NK-92 treated with Interleukin-12 subunit alpha and Interleukin-12 subunit beta, amount 100 ng/mL, for 24 hours (cell line): ENCODE results near the gene AURKA.
"Not testable (repeated sequence)": the region's sequence is repeated elsewhere in the genome, so short reads cannot be mapped to it uniquely, and the experiment has no call there.

Experiments used
- DNase-seq: peaks from one replicate; lab custom pipeline; 2025; lab: John Stamatoyannopoulos, UW

The AURKA gene

DNA sequence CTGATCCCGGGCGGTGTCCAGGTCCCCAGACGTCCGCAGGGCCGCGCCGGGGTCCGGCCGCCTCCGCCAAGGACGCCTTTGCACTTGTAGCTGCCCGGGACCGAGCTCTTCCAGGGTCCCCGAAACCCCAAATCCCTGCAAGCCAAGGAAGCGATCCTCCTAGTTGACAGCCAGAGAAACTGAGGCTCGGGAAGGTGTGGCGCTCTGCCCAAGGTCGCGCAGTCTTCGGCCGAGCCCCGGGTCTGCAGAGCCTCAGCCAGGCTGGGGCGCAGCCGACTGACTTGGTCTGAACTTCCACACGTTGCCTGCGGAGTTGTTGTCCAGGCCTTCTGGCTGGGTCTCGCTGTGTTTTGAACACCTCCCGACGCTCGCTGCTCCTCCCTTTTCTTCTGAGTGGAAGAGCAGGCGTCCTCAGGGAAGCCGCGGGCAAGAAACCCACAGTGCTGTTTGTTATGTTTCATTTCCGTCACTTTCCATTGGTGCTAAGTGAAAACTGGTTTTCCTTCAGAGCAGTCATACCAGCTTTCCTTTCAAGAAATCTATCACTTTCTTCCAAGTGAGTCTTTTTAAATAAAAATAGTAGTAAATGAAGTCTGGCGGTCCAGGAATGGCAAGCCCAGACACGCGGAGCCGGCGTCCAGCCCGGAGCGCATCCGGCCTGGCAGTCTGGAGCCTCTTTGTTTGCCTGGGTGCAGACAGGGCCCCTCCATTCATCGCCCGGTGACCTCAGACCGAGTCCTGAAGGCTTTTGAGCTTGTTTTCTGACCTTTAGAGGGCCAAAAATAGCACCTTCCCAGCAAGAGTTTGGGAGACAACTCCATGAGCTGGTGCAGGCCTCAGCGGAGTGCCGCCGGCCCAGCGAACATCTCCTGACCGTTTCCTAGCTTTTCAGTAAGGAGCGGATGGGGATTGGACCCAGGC lies 32.5 kb downstream of the AURKA start:
- no peak for DNase-seq

DNA sequence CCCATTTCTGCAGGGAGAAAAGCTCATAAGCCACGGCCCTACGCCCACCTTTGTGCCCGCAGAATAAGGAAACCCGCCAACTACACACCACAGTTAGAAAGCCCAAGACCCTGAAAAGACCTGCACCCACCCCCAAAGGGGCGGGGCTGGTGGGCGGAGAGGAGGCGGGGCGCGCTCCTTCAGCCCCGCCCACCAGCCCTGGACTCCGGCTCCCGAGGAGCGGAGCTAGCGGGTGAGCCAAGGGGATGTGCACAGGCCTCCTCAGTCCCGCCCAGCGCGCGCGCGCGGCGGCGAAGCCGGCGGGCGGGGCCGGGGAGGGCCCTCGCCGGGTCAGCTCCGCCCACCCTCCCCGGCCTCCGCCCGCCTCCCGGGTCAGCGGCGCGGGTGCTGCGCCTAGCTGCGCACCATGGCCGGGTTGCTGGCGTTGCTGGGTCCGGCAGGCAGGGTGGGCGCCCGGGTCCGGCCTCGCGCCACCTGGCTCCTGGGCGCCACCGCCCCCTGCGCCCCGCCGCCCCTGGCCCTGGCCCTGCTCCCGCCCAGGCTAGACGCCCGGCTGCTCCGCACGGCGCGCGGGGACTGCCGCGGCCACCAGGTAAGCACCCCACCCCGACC lies 33.3 kb downstream of the AURKA start, which contains the start of gene FAM210B:
Gene FAM210B, plus strand, starts transcription at position 375 of the 612 bp plus-strand sequence. Its CDS starts 32 bp downstream, at position 407.
- no peak for DNase-seq

DNA sequence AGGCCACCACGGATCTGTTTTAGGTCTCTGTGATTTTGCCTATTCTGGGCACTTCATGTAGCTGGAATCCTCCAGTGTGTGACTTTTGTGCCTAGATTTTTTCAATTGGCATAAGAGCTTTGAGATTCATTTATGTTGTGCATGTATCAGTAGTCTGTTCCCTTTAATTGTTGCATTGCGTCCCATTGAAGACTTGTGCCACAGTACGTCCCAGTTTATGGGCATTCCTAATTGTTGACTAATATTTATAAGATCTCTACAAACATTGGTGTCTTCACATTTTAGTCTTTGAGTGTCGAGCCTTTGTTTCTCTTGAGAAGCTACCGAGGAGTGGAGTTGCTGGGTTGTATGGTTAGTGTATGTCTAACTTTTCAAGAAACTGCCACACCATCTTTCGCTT lies 33.9 kb downstream of the AURKA start:
- DNase-seq: no peak

DNA sequence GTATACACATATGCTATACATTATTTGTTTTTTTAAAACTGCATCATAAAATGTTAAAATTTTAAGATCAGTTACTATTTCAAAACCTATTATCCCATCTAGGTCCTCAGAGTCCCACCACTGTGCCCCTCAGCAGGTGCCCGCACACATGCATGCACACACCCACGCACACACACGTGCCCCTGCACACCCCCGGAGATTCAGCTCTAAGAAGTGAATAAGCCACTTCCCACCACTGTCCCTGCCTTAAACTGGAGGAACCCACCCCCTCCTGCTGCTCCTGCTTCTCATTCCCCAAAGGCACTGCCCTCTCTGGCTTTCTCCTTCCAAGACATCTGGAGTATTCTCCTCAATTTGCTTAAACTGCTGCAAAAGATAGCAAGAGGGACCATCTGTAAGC lies 38.7 kb downstream of the AURKA start:
- DNase-seq: no peak

DNA sequence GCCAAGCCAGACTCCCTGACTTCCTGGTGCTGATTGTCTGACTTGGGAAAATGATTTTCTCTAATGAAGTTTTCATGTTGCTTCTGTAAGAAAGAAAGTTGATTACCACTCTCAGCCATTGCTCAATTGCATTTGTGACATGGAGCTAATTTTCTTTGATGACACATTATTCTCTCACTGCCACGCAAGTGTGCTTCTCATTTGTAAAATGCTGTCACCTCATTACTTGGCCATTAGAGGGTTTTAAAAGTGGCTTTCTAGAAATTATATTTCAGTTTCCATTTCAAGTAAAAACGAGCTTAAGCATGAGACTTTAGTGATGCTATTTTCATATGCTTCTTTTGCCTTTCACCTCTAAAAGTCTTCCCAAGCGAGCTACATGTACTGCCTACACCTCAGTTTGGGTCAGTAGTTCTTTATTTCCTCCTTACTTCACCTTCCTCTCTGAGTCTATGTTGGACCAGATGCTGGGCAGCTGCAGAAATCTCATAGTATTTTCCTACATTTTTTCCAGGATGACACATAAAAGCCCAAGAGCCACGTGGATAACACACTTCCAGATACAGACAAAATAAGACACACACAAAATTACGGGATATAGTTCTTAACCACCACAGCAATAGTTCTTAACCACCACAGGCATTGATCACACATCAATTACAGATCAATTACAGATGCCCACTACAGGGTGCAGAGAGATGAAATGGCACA lies 39.5 kb downstream of the AURKA start:
- no peak for DNase-seq

DNA sequence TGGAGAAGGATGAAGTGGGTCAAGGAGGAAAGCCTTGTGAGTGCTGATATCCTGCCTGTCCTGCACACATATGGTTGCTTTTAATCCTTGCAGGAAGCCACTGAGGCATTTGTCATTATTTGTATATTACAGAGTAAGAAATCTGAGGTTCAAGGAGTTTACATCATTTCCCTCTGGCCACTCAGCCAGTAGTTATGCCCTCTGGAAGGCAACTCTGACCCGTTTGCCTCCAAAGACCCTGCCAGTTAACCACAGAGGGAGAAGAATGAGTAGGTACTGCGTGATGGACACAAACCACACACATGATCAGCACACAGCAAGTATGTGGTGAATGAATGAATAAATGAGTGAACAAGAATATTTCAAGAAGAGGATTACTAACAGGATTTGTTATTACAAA lies 41.2 kb downstream of the AURKA start:
- DNase-seq: no peak

DNA sequence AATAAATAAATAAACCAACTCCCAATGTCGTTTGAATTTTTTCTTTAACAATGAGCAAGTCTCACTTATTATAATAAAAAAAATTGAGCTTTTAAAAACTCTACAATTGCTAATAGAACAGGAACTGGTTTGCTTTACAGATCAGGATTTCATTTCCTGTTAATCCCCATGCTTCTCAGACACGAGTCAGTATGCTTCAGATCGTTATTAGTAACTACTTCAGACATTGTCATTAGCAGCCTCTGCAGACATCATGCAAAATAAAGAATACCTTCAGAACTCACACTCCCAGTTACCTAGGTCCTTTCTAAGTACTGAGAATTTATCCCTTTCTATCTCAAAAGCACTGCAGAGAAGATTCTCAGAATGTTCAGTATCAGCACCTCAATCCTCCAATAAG lies 43.3 kb downstream of the AURKA start:
- DNase-seq: no peak

DNA sequence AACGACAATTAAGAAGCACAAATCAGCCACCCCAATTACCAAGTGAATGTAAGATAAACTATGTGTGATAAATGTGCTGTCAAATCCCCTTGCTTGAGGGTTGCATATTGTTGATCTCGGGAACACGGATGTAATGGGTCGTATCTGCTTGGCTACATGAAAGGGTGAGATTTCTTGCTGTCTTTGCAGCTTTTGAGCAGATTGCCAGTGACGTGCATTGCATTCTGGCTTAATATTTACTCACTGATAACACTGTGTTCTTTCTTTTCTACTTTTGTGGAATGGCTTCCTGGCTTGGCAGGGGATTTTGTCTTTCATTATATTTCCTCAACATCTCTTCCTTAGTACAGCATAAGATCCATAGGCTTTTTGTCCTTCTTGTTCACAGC lies 43.7 kb downstream of the AURKA start:
- no peak for DNase-seq

DNA sequence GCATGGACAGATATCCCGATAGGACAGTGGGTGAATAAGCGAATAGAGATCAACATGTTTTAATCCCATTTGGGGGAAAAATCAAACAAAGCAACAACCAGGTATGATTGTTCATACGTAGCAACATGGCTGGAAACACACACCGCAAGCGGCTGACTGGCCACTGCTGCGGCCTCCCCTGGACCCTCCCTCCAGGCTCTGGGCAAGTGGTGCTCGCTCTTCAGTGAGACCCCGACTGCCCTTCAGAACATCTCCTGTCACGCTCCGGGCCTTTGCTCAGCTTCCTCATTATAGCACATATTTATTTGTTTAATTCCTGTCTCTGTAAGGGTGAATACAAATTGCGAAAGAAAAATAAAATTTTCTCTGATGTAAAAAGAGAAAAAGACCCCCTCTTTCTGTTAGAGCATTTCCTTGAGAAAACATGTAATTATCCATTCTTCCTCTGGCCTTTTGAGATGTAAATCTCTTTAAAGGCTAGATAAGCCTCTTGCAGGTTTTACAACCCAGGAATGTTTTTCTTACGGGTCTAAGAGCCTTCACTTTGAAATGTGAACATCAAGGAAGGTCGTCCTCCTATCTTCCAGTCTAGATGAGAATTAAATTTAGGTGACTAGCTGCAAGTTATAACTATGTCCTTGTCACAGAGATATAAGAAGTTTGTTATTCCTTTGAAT lies 44.2 kb downstream of the AURKA start:
- DNase-seq: no peak

DNA sequence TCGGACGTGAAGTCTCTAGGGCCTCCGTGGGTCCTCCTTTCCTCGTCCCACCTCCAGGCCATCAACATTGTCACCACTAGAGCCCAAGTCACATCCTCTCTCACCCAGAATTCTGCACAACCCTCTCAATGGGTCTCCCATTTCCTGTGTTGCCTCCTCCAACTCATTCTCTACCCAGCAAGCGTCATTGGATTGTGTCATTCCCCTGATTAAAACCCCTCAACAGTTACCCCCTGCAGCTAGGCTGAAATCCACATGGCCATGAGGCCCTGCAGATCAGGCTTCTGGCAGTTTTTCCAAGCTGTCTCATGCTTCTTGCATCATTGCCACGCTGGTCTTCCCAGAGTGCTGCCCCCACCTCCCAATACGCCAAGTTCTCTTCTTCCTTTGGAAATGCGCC lies 46.1 kb downstream of the AURKA start:
- DNase-seq: no peak

DNA sequence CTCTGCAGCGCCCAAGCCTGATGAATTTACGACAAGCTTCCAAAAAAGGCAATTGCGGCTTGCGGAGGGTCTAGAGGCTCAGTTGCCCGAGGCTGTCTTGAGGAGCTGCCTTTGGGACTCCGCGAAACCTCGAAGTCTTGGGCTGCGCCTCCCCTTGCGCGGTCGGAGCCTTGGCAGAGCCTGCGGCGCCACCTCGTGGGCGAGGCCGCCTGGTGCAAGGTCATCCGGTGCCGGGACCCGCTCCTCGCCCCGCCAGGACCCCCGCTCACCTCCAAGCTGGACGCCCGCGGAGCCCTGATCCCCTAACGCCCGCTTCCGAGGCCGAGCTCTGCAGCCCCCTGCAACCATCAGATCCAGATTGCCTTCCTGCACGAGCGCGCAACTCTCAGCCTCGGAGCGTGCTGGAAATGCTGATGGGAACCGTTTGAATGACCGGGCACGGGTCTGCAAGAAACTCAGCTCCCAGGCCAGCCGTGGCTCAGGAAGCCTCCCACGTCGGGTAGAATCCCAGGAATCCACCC lies 48.1 kb downstream of the AURKA start:
- no peak for DNase-seq

DNA sequence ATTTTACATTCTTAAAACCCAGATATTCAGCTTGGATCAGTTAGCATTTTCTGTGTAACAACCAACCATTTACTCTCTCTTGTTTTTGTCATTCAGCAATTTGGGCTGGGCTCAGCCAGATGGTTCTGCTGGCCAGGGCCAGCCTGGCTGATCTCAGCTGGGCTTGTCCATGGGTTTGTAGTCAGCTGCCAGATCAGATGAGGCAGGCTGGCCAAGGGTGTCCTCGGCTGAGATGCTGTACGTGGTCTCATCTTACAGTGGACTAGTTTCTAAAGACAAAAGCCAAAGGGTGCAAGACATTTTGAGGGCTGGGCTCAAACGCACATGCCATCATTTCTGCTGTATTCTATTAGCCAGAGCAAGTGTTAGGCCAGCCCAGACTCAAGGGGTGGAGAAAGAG lies 49.2 kb downstream of the AURKA start:
- no peak for DNase-seq

DNA sequence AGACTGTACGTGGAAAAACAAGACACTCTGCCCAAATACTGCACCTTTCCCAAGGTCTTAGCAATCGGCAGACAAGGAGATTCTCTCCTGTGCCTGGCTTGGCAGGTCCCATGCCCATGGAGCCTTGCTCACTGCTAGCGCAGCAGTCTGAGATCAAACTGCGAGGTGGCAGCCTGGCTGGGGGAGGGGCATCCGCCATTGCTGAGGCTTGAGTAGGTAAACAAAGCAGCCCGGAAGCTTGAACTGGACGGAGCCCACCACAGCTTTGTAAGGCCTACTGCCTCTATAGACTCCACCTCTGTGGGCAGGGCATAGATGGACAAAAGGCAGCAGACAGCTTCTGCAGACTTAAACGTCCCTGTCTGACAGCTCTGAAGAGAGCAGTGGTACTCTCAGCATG lies 55.3 kb downstream of the AURKA start:
- DNase-seq: not testable (repeated sequence)

DNA sequence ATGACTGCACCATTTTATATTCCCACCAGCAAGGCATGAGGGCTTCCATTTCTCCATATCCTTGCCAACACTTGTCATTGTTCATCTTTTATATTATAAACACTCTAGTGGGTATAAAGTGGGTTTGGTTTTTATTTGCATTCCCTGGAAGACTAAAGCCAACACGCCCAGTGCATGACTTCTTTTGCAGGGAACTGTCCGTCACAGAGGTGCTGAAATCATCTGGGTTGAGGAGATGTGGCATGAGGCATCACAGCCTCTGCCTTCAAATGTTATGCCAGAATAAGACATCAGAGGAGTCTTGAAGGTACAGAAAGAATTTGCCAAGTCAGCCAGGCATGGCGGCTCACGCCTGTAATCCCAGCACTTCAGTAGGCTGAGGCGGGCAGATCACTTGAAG lies 63.2 kb downstream of the AURKA start:
- DNase-seq: no peak

DNA sequence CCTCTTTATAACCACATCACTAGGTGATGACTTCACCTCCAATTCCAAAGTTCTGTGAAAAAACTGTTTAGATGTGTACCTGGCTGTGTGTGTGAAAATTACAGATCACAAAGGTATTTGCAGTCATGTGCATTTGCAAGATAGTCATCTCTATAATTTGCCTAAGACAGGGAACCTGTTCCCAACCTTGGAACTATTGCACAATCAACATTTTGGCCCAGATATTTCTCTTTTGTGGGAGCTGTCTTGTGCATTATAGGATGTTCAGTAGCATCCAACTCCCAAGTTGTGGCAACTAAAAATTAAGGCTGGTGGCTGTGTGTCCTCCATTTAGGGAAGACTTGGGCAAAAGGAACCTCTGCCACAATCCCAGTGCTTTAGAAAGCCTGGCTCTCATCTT lies 67.2 kb downstream of the AURKA start:
- no peak for DNase-seq

DNA sequence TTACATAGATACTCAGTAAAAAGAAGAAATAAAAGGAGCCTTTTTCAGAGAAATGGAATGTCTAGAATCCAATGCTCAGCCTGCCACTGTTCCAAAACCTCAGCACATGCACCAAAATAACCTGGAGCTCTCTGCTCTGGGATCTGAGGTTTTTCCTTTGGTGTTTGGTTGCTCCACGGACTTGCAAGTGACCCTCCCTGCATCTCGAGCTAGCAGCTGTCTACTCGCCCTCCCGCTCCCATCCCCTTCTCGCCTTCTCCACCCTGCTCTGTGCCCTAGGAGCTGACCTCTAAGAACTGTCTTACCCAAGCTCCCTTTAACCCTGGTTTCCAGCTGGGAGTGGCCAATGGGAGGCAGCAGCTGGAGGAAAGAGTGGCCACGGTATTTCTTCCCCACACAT lies 68.4 kb downstream of the AURKA start:
- DNase-seq: no peak

DNA sequence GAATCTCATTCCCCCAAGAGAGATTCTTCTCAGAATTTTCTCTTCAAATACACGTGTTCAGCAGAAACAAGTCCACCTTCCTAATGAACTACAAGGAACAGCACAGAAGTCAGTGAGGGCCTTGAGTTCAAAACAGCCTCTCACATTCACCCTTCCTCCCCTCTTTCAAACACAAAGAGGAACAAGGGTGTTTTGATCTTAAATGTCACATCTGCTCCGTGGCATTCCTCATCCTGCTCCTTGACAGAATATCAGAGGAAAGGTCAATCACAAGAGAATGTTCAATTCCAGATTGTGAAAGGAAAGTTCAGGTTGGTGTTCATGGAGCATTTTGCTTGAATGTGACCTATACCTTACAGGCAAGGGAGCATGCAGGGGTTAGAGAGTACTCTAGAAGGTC lies 68.8 kb downstream of the AURKA start:
- DNase-seq: no peak

DNA sequence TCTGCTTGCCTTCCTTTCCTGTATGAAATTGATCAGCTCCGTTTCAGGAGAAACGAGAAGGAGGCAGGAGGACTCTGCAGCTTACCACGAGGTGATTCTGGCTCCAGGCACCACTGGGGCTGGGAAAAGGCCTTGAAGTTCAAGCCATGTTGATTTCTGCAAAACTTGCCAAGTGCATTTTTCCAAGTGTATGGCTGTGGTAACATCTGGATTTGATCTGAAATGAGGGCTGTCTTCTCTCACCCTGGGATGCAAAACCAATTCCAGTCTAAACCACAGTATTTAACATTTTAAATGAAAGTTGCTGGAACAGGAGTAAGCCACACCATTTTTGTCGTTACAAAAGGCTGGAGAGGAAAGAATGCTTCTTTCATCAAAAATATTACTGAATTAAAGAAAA lies 69.3 kb downstream of the AURKA start:
- DNase-seq: no peak
